Putamen (tissue), 1 donor: ENCODE results near the gene DSC3.
"Not testable (repeated sequence)": the region's sequence is repeated elsewhere in the genome, so short reads cannot be mapped to it uniquely, and the experiment has no call there.

Experiments
- DNase-seq: peaks from one replicate; pipeline ENCODE4 v3.0.0-alpha.2; 2016; ENCODE audit warnings: low spot score

Gene DSC3

DNA sequence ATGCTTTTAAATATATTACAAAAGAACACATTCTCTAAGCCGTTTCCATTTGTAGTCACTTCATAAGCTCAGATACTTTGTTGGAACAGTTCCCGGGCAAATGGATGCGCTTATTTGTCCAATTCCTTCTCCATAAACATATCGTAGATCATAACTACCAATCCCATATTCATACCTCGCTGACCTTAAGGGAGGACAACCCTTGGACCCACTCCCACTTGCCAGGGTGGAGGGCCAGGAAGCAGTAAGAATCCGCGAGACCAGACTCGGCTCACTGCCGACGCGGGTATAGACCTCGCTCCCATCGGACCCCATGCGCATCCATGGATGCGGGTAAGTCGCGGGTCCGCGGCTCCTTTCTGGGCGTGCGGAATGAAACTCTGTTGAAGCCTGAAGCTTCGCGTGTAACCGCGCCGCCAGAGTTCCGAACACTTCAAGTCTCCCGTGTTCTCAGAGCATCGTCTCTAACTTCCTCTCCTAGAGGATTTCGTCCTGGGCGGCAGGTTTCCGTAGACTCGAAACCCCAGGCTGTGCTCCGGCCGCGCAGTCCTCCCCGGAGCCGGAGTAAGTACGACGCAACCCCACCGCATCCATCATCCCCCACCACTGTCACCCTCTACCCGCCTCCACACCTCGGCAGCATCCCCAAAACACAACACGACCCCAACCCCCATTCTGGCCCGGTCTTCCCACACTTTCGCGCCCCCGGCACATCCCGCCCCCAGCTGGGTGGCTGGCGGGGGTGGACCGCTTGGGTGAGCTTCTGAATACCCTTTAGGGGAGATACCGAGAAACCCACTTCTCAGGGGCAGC lies 1.1 kb downstream of the DSC3 start:
- DNase-seq, result no peak

GRCh38 chr18:31040686-31041270 lies 1.8 kb downstream of the DSC3 start:
- no peak for DNase-seq

DNA sequence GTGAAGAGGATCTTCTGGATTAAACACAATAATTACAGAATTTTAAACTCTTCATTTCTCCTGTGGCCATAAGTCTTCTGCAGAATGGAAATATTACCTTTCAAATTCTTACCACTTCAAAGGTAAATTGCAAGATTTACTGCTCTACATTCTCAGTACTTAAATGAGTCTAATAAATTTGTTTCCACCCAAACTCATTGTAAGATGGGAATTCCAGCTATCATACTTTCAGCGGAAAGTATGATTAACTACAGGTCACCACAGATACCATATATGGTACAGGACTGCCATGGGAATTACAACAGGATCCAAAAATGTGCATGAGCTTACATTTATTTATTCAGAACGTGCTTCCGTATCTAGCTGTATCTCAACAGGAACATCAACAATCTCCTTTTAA lies 3.1 kb downstream of the DSC3 start:
- no peak for DNase-seq

GRCh38 chr18:31037686-31038085 lies 4.9 kb downstream of the DSC3 start:
- not testable (repeated sequence) for DNase-seq

DNA sequence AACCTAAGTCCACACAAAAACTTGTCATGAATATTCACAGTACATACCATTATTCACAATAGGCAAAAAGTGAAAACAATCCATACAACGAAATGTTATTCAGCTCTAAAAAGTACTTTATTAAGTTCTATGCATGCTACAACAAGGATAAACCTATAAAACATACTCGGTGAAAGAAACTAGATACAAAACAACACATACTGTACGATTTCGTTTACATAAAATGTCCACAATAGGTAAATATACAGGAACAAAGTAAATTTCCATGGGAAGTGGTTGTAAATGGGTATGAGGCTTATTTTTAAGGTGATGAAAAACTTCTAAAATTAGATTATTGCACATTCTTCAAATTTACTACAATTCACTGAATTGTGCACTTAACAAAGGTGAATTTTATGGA lies 8.0 kb downstream of the DSC3 start:
- DNase-seq, result no peak

DNA sequence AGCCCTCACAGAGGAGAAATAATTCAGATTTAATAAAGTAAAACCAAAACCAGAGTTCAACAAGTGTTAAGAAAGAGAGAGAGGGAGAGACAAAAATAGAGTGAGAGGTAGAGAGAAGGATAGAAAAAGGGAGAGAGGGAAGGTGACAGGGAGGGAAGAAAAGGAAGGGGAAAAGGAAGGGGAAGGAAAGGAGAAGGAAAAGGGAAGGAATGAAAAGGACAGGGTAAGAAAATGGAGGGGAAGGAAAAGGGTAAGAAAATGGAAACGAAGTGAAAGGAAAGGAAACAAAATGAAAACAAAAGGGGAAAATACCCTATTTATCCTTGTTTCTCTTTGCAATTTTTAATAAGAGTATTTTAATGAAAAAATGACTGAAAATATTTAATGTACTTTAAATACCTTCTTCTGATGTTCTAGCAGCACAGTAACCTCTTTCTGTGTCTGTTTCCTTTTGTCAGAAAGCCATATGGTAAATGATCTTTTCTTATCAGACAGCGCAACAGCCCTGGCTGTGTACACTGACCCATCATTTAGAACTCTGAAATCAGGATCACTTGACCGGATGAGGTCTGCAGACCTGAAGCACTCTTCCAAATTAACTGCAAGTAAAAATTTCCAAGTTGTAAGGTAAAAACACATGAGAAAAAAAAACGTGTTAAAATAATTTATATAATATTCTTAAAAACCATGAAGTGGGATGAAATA lies 11.8 kb downstream of the DSC3 start:
- DNase-seq, result no peak

DNA sequence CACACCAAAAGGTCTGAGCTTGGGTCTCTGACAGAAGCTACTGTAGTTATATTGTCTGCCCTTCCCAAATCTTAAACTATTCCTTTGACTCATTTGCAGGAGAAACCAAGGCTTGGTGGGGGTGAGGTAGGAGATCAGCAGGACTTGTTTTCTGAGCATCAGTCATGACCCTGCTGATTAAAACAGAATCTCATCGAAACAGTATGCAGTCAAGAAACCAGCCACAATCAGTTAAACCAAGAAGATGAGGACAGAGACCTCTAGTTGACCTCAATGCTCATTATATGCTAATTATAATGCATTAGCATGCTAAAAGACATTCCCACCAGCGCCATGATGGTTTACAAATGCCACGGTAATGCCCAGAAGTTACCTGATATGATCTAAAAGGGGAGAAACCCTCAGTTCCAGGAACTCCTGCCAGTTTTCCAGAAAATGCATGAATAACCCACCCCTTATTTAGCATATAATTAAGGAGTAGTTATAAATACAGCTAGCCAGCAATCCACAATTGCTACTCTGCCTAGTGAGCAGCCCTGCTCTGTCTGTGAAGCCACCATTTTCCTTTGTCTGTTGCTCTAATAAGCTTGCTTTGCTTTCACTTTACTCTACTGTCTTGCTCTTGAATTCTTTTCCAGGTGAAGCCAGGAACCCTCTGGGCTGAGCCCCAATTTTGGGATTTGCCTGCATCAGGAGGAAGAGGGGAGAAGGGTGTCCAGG lies 26.7 kb downstream of the DSC3 start:
- no peak for DNase-seq

- not testable (repeated sequence) for DNase-seq
Measured at GRCh38 chr18:31011455-31011854, 31.1 kb downstream of the DSC3 start.

- no peak for DNase-seq
Measured at GRCh38 chr18:31010601-31011000, 31.9 kb downstream of the DSC3 start.

DNA sequence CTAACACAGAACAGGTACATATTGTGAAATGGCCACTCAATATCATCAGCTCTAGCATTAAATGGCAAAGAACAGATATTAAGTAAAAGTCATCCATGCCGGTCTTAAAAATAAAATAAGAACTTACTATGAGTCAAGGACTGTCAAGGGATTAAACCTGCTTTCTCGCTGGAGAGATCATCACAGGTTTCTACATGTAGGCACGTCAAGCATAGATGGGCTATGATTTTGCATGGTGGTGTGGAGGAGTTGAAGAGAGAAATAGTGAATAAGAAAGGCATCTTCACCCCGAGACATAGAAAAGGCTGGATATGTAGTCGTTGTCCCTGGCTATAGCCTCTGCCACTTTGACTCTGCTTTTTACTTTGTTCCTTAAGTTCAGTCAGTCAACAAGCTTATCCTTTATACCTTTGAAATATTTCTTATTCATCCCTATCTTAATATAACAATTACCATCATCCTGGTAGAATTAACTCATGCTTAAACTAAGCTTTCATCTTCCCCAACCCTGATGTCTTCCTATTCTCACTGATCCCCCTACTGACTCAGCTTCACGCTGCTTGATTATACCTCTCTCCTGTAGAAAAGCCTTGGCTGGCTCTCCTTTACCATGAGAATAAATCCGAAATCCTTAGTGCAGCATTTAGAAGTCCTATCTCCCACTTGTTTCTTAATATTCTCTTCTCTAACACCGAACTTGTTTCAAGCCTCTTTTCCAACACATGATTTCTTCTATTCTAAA lies 42.5 kb downstream of the DSC3 start:
- DNase-seq, result no peak

- no peak for DNase-seq
Measured at GRCh38 chr18:30999186-30999585, 43.4 kb downstream of the DSC3 start.

GRCh38 chr18:30997223-30997622 lies 45.3 kb downstream of the DSC3 start:
- DNase-seq, result no peak

DNA sequence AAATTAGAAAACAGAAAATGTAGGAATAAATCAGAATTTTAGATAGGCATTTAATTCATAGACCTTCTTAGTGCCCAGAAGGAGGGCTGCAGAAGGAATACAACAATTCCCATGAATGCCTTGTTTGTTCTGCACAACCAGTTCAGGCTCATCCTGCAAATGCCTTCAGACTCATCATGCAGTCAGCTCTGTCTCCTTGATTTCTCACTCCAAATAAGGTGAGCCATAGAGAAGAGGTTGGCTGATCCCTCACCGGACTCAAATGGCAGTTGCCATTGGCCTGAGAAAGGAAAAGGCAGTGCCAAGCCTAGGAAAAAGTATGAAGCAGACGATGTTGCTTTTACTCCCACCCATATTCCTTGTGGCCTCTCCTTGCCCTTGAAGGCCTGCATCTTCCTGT lies 50.3 kb downstream of the DSC3 start:
- DNase-seq, result no peak

GRCh38 chr18:30991397-30991796 lies 51.1 kb downstream of the DSC3 start:
- no peak for DNase-seq

GRCh38 chr18:30989141-30989540 lies 53.4 kb downstream of the DSC3 start:
- DNase-seq, result no peak

DNA sequence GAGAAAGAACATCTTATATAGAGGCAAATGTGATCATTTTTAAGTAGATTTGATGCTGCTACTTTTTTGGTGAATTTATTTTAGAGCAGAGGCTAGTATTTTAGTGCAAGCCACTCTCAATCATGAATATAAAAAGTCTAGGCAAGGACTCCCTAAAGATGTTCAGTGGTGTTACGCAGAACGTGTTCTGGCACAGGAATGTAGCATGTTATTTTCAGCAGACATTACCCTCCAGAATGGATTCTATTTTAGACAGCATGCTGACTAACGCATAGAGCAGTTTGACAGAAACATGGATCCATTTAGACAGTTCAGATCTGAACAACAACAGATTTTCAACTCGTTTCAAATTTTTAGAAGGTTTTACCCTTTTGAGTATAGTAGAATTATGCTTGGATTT lies 54.1 kb downstream of the DSC3 start:
- no peak for DNase-seq

- no peak for DNase-seq
Measured at GRCh38 chr18:30987467-30988241, 54.9 kb downstream of the DSC3 start.

DNA sequence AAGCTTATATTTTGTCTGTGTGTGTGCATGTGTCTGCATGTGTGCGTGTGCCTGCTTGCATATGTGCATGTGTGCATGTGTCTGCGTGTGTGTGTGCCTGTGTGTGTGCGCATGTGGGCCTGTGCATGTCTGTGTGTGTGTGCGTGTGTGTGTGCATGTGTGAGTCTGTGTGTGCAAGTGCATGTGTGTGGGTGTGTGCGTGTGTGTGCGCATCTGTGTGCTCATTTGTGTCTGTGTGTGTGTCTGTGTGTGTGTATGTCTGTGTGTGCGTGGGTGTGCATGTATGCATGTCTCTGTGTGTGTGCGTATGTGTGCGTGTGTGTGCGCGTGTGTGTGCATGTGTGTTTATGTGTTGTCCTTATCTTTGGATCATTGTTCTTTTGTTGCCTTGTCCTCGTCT lies 56.8 kb downstream of the DSC3 start:
- no peak for DNase-seq

- DNase-seq, result no peak
Measured at GRCh38 chr18:30982285-30982992, 60.1 kb downstream of the DSC3 start.

DNA sequence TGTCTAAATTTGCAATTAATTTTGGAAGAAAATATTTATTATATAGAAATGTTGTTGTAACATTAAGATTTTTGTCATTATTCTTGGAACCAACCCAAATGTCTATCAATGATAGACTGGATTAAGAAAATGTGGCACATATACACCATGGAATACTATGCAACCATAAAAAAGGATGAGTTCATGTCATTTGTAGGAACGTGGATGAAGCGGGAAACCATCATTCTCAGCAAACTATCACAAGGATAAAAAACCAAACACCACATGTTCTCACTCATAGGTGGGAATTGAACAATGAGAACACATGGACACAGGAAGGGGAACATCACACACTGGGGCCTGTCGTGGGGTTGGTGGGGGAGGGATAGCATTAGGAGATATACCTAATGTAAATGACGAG lies 64.5 kb downstream of the DSC3 start:
- not testable (repeated sequence) for DNase-seq
